GM19035 (cell line): ENCODE results near the gene TNFRSF19.
"Not testable (repeated sequence)": the region's sequence is repeated elsewhere in the genome, so short reads cannot be mapped to it uniquely, and the experiment has no call there.

Source experiments
- ATAC-seq: cut with Tn5 transposase; IDR thresholded peaks from one replicate; pipeline ENCODE4 v1.9.1; 2021; ENCODE audit not compliant: unreplicated experiment

Gene TNFRSF19

DNA sequence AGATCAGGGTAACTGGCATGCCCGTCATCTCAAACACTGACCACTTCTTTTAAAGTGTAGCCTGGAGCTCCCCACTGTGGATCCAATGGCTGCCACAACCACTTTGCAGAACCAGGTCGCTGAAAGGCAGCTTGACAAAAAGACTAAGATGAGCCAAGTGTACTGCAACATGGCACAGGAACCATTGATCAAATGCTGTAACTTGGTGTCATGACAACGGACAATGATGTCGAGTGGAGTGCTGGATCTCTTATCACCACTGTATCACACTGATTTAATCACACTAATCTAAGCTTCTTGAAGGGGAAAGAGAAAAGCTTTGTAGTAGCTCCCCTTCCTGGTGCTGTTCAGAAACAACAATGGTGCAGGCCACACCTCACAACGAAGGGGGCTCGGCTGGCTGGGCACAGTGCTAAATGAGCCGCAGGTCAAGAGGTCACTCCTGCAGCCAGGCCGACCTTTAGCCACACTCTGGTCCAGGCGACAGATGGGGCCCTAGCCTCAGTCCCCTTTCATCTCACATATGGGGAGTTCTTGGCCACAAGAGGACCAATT, 2.2 kb upstream of the TNFRSF19 start:
- ATAC-seq = no peak

DNA sequence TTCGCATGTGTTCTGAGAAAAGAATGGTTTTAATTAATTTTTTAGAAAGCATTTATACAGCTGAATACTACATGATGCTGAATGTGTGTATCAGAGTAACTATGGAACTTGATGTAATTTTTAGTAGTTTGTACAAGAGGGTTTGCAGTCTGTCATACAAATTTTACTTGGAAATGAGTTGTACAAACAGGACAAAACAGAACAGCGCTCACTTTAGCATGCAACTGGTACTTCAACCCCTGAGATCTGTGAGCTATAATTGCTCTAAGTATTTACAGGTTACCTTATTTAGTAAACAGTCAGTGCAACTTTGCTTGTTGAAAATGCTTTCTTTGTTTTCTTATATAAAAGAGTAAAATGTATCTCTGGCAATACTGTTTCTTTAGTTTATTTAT, 706 bp downstream of the TNFRSF19 start:
- ATAC-seq = no peak

DNA sequence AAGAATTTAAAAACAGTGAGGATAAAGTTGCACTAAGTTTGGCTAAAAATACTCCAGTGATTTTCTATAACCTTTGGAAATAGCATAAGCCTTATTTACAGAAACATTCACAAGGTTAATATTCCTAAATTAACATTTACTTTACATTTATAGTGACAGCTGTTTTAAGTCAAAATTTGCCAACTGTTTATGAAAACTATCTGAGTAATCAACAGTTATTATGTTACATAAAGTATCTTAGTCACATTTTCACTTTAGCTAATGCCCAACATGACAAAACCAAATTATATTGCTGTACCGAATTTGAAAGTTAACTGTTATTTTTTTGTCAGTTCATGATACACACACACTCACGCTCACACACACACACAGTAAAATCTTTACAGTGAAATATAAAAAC, 1.2 kb downstream of the TNFRSF19 start:
- ATAC-seq = no peak

DNA sequence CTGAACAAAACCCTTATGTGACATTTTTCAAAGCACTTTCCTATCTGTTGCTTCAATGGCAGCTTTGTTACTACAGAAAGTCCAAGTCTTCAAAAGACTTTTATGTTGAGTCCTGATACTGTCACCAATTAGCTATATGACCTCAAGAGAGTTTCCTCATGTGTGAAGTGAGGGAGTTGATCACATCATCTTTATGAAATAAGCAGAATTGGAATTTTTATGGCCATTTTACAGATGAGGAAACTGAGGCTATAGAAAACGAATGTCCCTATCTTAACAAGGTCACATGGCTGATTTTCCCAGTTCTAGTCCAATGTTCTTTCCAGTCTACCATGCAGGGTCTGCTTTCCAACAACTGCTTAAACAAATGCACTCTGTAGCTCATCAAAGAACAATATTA, 2.6 kb downstream of the TNFRSF19 start:
- no peak for ATAC-seq

DNA sequence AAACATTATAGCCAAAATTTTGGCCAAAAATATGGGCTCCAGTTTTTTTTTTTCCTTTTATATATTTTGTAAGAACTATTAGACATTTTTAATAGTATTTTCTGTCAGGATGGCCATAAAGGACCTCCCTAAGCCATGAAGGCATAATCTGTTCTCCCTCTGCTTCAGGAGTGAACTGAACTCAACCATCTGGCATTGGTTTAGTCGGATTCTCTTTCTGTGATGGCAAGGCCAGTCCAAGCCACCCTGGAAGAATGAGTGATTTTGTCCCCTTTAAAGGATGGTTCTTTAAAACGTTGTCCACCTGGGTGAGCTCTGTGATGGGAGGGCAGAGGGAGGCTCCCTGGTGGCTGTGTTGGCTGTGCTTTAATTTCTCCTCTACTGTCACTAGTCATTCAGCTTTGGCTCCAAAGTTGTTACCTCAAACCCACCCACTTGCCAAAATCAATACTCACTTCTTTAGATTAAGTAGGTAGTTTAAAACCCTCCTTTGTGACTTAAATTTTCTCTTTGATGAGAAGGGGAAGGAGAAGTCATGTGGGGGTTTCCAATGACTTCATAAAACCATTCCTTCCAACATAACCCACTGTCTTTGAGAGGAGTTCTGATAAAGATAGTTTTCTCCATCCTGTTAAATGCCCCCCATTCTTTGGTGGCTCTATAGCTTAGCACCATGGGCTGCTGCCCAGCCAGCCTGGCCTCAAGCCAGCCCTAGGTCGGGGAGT, 4.4 kb downstream of the TNFRSF19 start:
- no peak for ATAC-seq

DNA sequence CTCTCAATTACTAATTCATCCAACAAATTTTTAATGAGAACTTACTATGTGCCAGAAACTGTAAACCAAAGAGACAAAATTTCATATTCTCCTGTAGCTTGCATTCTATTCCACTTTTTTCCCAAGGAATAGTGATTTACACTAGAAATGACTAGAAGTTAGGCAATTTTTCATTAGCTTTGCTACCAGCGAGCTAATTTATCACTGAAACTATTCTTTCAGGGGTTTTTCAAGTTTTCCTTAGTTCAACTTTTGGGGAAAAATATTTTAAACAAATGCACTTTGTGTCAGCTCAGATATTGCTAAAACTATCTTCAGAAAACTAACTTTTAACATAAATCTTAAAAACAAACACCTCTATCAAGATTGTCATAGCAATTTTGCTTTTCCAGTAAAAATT, 5.4 kb downstream of the TNFRSF19 start:
- ATAC-seq = no peak

DNA sequence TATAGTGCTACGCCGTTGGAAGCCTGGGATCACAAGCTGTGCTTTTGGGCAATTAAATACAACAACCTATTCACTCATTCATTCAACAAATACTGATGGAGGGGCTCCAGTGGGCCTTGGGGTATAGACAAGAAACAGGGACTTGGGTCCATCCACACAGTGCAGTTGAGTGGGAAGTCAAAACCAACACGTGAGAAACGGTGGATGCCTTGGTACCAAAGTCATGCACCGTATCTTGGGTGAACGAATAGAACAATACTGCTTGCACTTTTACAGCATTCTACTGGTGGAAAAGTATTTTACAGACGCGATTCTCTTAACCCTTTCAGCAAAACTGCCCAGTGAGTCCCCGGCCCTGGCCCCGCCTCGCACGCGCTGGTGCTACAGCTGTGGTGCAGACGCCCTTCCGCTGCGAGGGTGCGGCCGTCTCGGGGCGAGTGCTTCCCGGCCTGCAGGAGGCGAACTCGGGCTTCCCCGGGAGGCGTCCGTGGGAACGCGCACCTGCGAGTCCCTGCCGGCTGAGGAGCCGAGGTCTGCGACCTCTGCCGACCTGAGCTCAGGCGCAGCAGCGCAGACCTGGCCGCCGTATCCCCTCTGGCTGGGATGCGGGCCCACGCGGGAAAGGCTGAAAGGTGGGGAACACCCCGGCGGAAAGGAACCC, 8.3 kb downstream of the TNFRSF19 start:
- ATAC-seq = peak; percentile 69

DNA sequence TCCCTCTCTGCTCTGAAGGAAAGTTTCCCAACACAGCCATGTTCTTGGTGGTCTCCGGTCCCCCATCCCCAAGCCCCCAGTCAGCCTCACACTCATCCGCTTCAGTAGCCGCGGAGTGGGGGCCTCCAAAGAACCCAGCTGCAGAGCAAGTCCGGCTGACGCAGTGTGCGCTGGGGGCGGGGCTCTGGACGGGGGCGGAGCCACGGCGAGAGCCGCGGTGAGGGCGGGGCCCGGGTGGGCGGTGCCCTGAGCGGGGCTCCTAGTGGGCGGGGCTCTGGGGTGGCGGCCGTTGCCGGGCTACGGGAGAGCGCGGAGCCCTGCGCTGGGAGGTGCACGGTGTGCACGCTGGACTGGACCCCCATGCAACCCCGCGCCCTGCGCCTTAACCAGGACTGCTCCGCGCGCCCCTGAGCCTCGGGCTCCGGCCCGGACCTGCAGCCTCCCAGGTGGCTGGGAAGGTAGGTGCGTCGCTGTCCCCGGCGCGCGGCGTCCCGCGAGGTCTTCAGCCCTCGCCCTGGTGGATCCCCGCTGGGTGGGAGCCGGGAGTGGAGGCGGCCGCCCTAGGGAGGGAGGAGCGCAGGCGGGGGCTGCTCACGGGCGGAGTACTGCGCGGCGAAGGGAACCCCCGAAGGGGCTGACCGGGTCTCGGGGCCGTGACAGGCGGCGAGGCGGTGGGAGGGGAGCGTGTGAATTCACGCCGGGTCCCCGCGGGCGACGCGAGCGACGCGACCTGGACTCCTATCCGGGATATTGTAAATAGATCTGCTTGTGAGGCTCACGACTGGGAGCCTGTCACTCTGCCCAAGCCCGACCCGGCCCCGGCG, 9.1 kb downstream of the TNFRSF19 start:
- peak; percentile 83 for ATAC-seq

DNA sequence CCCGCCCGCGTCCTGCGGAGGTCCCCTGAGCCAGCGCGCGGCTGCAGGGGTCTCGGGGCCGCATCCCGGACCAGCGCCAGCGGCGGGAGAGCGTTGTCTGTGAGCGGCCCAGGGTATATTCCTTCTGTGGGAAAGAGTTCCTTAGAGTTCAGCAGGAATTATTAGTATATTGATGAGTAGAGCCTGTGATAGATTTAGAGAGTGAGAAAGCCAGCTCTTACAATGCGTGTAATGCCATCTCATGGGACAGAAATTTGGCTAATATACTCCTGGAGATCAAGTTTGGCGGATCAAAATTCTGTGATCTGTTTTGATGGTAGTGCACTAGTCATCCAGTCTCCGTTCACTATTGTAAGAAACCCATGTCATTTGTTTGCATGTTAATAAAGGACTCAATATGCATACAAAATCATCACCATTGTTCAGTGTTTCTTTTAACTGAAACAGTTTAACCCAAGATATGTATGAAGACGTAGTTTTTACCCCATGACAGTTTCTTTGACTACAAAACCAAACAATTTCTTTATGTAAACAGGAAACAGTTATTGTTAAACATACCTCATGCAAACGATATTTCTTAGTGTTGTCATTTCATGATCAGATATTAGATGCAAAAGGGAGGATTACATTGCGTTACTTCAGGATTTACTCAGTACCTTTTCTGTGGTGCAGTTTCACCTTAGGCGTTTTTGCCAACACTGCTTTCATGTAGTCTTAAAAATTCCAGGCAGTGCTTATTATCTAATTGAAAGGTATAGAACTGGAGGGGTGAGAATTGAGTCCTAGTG, 9.9 kb downstream of the TNFRSF19 start:
- ATAC-seq = no peak

DNA sequence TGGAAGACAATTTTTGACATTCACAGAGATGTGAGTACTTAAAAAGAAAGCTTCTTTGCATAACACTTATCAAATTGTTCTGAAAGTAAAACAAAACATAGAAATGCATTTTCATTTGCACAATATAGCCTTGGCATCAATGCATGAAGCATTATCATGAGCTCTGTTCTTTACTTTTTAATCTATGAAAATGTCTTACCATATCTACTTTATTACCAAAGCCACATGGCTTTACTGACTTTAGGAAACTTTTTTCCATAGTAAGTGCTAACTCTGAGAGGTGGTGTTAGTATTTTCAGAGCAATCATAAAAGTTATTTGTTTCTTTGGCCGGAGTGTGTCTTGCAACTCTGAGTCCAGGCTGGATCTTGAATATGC, 10.5 kb downstream of the TNFRSF19 start:
- ATAC-seq = no peak

DNA sequence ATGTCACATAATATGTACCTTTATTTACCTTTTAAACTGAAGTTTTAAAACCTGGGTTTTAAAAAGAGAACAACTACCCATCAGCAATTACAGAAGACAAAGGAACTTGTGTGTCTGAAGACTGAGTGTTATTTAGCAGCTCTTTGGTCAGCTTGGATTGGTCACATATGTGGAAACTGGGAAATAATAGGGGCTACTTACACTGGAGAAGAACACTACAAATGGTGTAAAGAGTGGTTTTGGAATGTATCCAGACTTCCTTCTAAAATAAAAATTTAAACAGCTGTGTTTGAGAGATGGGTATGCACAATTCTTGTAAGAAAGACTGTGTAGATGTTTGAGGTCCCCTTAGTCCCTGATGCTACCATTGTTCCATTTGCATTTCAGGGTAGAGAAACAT, 13.3 kb downstream of the TNFRSF19 start:
- ATAC-seq = no peak

DNA sequence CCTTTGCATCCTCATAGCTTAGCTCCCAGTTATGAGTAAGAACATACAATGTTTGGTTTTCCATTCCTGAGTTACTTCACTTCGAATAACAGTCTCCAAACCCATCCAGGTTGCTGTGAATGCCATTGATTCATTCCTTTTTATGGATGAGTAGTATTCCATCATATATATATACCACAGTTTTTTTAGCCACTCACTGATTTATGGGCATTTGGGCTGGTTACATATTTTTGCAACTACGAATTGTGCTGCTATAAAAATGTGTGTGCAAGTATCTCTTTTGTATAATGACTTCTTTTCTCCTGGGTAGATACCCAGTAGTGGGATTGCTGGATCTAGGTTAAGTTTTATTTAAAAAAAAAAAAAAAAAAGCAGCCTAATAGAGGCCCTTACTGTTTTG, 14.1 kb downstream of the TNFRSF19 start:
- ATAC-seq = no peak

DNA sequence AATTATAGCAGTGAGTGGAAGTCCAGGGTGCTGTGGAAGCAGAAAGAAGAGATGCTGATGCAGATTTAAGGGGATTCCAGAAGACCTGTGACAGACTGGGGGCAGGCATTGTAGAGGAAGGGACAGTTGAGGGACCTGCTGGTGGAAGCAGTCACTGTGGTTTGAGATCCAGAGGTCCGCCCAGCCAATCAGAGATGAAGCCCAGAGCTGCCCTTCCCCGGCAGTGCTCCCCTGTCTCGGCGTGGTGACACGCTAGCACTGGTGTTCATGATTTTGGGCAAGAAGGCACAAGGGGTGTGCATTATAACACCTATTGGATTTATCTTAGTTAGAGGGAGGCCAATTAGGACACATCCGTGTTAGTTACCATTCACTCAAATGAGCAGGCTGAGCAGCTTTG, 16.1 kb downstream of the TNFRSF19 start:
- ATAC-seq = no peak

DNA sequence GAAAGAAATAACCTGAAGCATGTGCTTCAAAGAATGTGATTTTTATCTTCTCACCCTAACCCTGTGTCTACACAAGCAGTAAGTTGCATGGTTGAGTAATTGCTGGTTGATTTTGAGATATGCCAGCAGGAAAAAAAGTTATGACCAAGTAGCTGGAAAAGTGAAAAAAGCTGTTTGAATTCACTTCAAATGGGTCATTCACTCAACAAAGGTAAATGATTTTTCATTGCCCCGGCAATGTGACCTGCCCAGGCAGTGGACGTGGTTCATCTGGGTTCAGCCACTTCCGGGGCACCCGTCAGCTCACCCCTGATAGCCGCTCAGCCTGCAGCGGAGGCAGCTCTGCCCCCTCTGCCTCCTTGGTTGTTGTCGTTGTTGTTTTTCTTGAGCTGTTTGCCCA, 18.5 kb downstream of the TNFRSF19 start:
- no peak for ATAC-seq

DNA sequence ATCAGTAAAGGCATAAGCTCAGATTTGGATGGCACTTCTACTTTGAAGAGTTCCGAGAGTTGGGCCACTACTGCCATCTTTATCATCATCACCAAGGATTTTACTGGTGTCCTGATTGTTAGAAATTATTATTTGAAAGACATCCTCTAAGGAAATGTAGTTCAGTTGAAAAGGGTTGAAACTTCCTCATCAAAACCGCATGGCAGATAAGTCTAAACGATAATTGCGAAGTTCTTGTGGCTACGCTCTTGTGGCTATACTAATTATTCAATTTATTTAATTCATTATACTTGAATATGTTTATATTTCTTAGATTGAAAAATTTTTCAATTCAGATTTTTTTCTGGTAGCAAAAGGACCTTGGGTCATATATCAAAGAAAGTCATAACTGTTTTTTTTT, 22.4 kb downstream of the TNFRSF19 start:
- ATAC-seq = no peak

DNA sequence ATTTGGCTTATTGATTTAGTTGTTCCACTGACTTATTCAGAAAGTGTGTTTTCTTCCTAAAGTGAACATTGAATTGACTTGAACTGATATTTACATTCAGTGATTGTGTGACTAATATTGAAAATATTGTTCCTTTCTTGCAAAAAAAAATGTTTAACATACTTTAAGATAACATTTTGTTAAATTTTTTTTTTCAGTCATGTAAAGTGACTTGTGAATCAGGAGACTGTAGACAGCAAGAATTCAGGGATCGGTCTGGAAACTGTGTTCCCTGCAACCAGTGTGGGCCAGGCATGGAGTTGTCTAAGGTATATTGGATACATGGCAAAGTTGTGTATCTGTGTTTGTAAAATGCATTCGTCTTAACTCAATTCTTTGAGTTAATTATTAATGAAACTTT, 22.9 kb downstream of the TNFRSF19 start:
- ATAC-seq = no peak

DNA sequence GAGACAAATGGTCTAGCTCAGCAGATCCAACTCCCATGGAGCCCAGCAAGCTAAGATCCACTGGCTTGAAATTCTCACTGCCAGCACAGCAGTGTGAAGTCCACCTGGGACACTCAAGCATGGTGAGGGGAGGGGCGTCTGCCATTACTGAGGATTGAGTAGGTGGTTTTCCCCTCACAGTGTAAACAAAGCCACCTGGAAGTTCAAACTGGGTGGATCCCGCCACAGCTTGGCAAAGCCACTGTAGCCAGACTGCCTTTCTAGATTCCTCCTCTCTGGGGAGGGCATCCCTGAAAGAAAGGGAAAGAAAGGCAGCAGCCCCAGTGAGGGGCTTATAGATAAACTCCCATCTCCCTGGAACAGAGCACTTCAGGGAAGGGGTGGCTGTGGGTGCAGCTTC, 24.1 kb downstream of the TNFRSF19 start:
- not testable (repeated sequence) for ATAC-seq

DNA sequence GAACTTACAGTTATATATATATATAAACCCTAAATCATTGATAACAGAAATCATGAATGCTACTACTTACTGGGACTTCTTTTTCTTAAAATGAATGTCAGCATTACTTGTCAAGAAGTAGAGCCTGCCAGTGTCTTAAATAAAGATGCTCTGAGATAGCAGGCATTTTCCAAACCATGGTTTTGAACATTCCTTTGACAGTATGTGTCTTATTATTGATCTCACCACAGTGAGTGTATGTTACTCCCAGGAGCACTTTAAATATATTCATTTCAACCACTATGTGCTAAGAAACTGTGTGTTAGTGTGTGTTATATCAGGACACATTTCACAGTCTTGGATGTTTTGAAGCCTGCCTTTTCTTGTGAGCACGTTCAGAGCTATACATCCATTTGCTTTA, 28.2 kb downstream of the TNFRSF19 start:
- no peak for ATAC-seq

DNA sequence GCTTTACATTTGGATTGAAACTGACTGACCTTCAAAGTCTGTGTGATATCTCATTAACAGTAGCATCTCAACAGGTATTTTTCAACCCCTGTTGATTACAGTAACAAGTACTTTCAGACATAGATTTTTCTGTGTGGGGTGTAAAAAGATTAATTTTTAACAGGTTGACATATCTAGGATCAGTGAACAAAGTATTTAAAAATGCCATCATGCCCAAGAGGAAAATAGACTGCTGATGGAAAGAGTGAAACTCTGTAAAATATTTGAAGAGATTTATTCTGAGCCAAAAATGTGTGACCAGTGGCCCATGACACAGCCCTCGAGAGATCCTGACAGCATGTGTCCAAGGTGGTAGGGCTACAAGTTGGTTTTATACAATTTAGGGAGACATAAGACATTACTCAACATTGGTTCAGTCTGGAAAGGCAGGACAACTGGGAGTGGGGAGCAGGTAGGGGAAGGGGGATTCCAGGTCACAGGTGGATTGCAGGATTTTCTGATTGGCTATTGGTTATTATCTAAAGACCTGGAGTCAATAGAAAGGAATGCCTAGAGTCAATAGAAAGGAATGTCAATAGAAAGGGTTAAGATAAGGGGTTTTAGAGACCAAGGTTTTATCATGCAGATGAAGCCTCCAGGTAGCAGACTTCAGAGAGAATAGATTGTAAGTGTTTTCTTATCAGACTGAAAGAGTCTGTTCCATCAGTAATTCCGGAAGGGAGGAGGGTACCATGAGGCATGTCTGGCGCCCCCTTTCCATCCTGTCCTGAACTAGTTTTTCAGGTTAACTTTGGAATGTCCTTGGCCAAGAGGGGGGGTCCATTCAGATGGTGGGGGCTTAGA, 29.1 kb downstream of the TNFRSF19 start:
- ATAC-seq = no peak

DNA sequence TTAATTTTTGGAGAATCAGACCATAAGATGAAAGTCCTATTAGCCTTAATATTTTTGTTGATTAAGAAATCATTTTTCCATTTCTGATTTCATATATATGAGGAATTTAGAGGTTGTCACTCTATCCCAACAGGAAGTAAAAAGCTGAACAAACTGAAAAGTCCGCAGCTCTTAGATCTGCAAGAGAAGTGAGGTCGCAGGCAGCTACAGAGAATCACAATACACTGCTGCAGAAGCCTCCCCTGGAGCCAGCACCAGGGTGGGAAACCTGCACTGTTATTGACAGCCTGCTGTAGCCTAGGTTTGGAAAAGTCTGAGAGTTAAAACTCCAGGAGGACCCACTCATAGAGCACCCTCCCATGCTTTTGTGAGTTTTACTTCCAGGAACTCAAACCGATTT, 29.9 kb downstream of the TNFRSF19 start:
- no peak for ATAC-seq
